Spleen (tissue), 11 donors: ENCODE data around the gene DHX57. TPM values are rescaled to one million over a fixed set of nuclear protein-coding genes. Genes with fewer than 3 reads are reported as not detected.

Experiments used
- DNase-seq: peaks from one replicate; pipeline ENCODE4 v3.0.0-alpha.2; 2020
- H3K27ac ChIP-seq, 8 donors: fragments of 200-600 bp; sonication (generic) in 7 of 8; 1 replicate in 4 of 8; 2 replicates in 4 of 8; pipeline versions ENCODE4 v1.5.0 to v1.8.0; 2016 to 2021; ENCODE audit warnings: inconsistent platforms in 4 of 8, mild to moderate bottlenecking in 4 of 8, moderate library complexity in 1 of 8
- H3K27me3 ChIP-seq, 7 donors: fragments of 200-600 bp; sonication (generic) in 6 of 7; replicated peaks in 1 of 7; 1 replicate in 4 of 7; 2 replicates in 3 of 7; pipeline versions ENCODE4 v1.5.0 to v1.8.0; 2016 to 2021; ENCODE audit warnings: inconsistent platforms in 3 of 7, mild to moderate bottlenecking in 1 of 7
- H3K36me3 ChIP-seq, 6 donors: fragments of 200-600 bp; sonication (generic) in 5 of 6; 1 replicate in 4 of 6; 2 replicates in 2 of 6; pipeline versions ENCODE4 v1.5.0 to v1.8.0; 2016 to 2021; ENCODE audit warnings: inconsistent platforms in 2 of 6
- H3K4me1 ChIP-seq, 6 donors: fragments of 200-600 bp; sonication (generic) in 5 of 6; 1 replicate in 3 of 6; 2 replicates in 3 of 6; pipeline versions ENCODE4 v1.5.0 to v1.8.0; 2016 to 2021; ENCODE audit warnings: inconsistent platforms in 3 of 6
- H3K4me3 ChIP-seq, 8 donors: fragments of 200-600 bp; sonication (generic) in 7 of 8; 1 replicate in 4 of 8; 2 replicates in 4 of 8; pipeline versions ENCODE4 v1.5.0 to v1.8.0; 2016 to 2021; ENCODE audit warnings: inconsistent platforms in 4 of 8, mild to moderate bottlenecking in 4 of 8, moderate library complexity in 2 of 8
- H3K9me3 ChIP-seq, 8 donors: fragments of 200-600 bp; sonication (generic) in 7 of 8; 1 replicate in 4 of 8; 2 replicates in 4 of 8; pipeline versions ENCODE4 v1.5.0 to v1.8.0; 2016 to 2021; ENCODE audit warnings: inconsistent platforms in 4 of 8
- CTCF ChIP-seq, 11 experiments: fragments of 200-600 bp in 7 of 11; fragments of 450-650 bp in 4 of 11; sonication (generic) in 4 of 11; IDR thresholded peaks in 8 of 11; conservative IDR thresholded peaks in 3 of 11; 1 replicate in 7 of 11; 2 replicates in 4 of 11; pipeline versions ENCODE4 v1.4.0 to v1.8.0; 2016 to 2021; ENCODE audit warnings: antibody characterized with exemption in 11 of 11, inconsistent platforms in 4 of 11, mild to moderate bottlenecking in 1 of 11
- POLR2A ChIP-seq, 3 donors: fragments of 450-650 bp; IDR thresholded peaks; one replicate each; pipeline ENCODE4 v1.5.1; 2017; ENCODE audit warnings: antibody characterized with exemption in 3 of 3, mild to moderate bottlenecking in 1 of 3
- POLR2AphosphoS5 ChIP-seq, 3 donors: sonication (generic); formaldehyde crosslinking; IDR thresholded peaks; one replicate each; pipeline ENCODE4 v1.5.1; 2017; ENCODE audit warnings: antibody characterized with exemption in 3 of 3
- WGBS, 5 donors: extraction: QIAGEN DNeasy Blood & Tissue Kit in 3 of 5; methylation state at CpG; one replicate each; pipeline versions ENCODE4 v1.1.5 to v1.1.7; 2013 to 2018; 5-methylcytosine and 5-hydroxymethylcytosine counted together
- intact Hi-C: fragments of 100-400 bp; cut with DNase I; formaldehyde crosslinking; loops from one replicate; pipeline ENCODE4 v1.15.0; 2023; ENCODE audit warnings: low total_unique reads
- polyA plus RNA-seq, 3 donors: library from polyadenylated mRNA; stranded (reverse); fragments of 200-250 nt; gene quantifications; one replicate each; pipeline ENCODE4 v1.2.1, GENCODE V29; 2013
- total RNA-seq, 7 donors: library from RNA; depleted of rRNA in 3 of 7; stranded (reverse); fragments of >200 nt in 3 of 7; fragmentation: NEBNext Ultra II Directional in 4 of 7; extraction: Animal tissue kit (Norgen Biotek cat#: 25700) in 4 of 7; gene quantifications; one replicate each; pipeline versions ENCODE4 v1.1.0 to v1.2.1, GENCODE V29; 2016 to 2021
- donor health status: healthy with polysubstance abuse.
- donor health status: DM: no; HTN: no; CAD: no; lungs with moderate emphysema.
- donor health status: DM: no; HTN: no; CAD: no.
- donor health status: Bipolar disorder and iron deficiency.
- donor health status: healthy.
- donor health status: DM: no; HTN: no; CAD: no.
- donor health status: DM: yes; HTN: yes; CAD: no.

Gene DHX57
- total and polyA plus RNA-seq, 10 donors, result 6.5 to 24.0 (median 14.8) TPM

- intact Hi-C loops, result no loop called here
Measured at GRCh38 chr2:38778687-38779082, 97.0 kb downstream of the DHX57 start.

DNA sequence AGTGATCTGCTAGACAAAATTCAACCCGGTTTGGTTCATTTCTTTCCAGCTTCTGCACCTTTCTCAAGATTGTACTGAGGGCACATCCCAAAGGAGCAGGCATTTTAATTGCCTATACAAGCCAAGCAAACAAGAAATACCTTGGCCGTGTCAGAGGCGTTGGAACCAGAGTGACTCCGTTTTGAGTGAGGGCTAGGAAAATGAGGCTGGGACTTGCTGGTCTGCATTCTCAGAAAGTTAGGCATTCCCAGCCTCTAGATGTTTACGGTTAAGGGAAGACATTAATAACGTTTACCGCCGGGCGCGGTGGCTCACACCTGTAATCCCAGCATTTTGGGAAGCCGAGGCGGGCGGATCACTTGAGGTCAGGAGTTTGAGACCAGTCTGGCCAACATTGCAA, 99.2 kb downstream of the DHX57 start:
- H3K4me3 ChIP-seq, result no peak overlapping the region
- no peak for DNase-seq
- peaks cover 0 to 33% (median 0%) of the 10 kb centered on the region in 7 donors for H3K27me3 ChIP-seq
- H3K9me3 ChIP-seq, result no peaks in the 10 kb centered on the region
- WGBS, 5 donors, result 88 to 94% (median 91%) methylated on average over 13 of the region's 13 CpGs
- peaks cover 6 to 31% (median 18%) of the 10 kb centered on the region in 6 donors for H3K4me1 ChIP-seq
- no peak overlapping the region for H3K27ac ChIP-seq
- intact Hi-C loops, result no loop called here
- peaks cover 0 to 19% (median 3%) of the 10 kb centered on the region in 6 donors for H3K36me3 ChIP-seq
- TF ChIP-seq POLR2AphosphoS5 (IDR thresholded peaks at IDR 0.05) (no peak), CTCF (IDR thresholded peaks at IDR 0.05 in 8 of 11, conservative IDR thresholded peaks at IDR 0.05 in 3 of 11) (no peak), POLR2A (IDR thresholded peaks at IDR 0.05) (no peak)

More at GRCh38 chr2:38778687-38779082, 97.0 kb downstream of the DHX57 start:
- Histone ChIP-seq H3K27me3 (peaks cover 0 to 33% (median 0%) of the 10 kb centered on the region in 7 donors), H3K36me3 (peaks cover 0 to 36% (median 10%) of the 10 kb centered on the region in 6 donors), H3K27ac (peak overlapping the region in 6 of 8 donors; percentile 52 to 86 (median 78)), H3K4me1 (peaks cover 6 to 19% (median 12%) of the 10 kb centered on the region in 6 donors), H3K4me3 (peak overlapping the region; percentile 55 to 92 (median 64)), H3K9me3 (no peaks in the 10 kb centered on the region)
- 15 to 23% (median 17%) methylated on average over 8 of the region's 8 CpGs for WGBS, 5 donors
- no peak for DNase-seq
- TF ChIP-seq POLR2AphosphoS5 (IDR thresholded peaks at IDR 0.05) (no peak), CTCF (IDR thresholded peaks at IDR 0.05 in 8 of 11, conservative IDR thresholded peaks at IDR 0.05 in 3 of 11) (no peak), POLR2A (IDR thresholded peaks at IDR 0.05) (no peak)

DNA sequence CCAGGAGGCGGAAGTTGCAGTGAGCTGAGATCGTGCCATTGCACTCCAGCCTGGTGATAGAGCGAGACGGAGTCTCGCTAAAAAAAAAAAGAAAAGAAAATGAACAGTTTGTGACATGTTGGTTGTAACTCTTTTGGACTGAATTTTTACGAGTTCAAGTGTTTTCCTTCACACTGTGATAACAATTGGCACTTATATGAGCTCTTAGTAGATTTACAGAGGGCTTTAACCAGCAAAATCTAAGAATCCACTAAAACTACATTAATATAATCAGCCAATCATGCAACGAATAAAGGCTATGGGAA, 99.9 kb downstream of the DHX57 start:
- no peak for DNase-seq
- H3K36me3 ChIP-seq, result peaks cover 0 to 13% (median 0%) of the 10 kb centered on the region in 6 donors
- H3K4me3 ChIP-seq, result no peak overlapping the region
- no peaks in the 10 kb centered on the region for H3K9me3 ChIP-seq
- intact Hi-C loops, result no loop called here
- WGBS, 5 donors, result 81 to 88% (median 81%) methylated on average over 5 to 7 of the region's 7 CpGs
- peaks cover 0 to 33% (median 0%) of the 10 kb centered on the region in 7 donors for H3K27me3 ChIP-seq
- peaks cover 6 to 32% (median 19%) of the 10 kb centered on the region in 6 donors for H3K4me1 ChIP-seq
- H3K27ac ChIP-seq, result no peak overlapping the region
- TF ChIP-seq POLR2AphosphoS5 (IDR thresholded peaks at IDR 0.05) (no peak), POLR2A (IDR thresholded peaks at IDR 0.05) (no peak), CTCF (IDR thresholded peaks at IDR 0.05 in 8 of 11, conservative IDR thresholded peaks at IDR 0.05 in 3 of 11) (no peak)

GRCh38 chr2:38775097-38775920, 100.4 kb downstream of the DHX57 start:
- H3K4me1 ChIP-seq, result peaks cover 6 to 32% (median 19%) of the 10 kb centered on the region in 6 donors
- peaks cover 0 to 7% (median 0%) of the 10 kb centered on the region in 6 donors for H3K36me3 ChIP-seq
- TF ChIP-seq POLR2A (IDR thresholded peaks at IDR 0.05) (no peak), CTCF (IDR thresholded peaks at IDR 0.05 in 8 of 11, conservative IDR thresholded peaks at IDR 0.05 in 3 of 11) (no peak), POLR2AphosphoS5 (IDR thresholded peaks at IDR 0.05) (no peak)
- DNase-seq, result no peak
- no peak overlapping the region for H3K27ac ChIP-seq
- peaks cover 0 to 33% (median 0%) of the 10 kb centered on the region in 7 donors for H3K27me3 ChIP-seq
- 86 to 90% (median 87%) methylated on average over 17 of the region's 17 CpGs for WGBS, 5 donors
- no peak overlapping the region for H3K4me3 ChIP-seq
- no peaks in the 10 kb centered on the region for H3K9me3 ChIP-seq
- intact Hi-C loops, result no loop called here
